Loucy (cell line): ENCODE data around the gene ATP10A.

Experiments used
- H2AFZ ChIP-seq: fragments of 200-600 bp; sonication (generic); 2 replicates; pipeline ENCODE4 v1.6.0; 2016; ENCODE audit warnings: antibody characterized with exemption, mild to moderate bottlenecking, low read length, moderate library complexity
- H3F3A ChIP-seq: fragments of 200-600 bp; 2 replicates; pipeline ENCODE4 v1.6.0; 2016; ENCODE audit warnings: antibody characterized with exemption, low read depth, mild to moderate bottlenecking
- H3K27me3 ChIP-seq: fragments of 200-600 bp; sonication (generic); 2 replicates; pipeline ENCODE4 v1.6.1; 2014; ENCODE audit warnings: low read length, mild to moderate bottlenecking; ENCODE audit not compliant: insufficient read depth, poor library complexity, severe bottlenecking
- H3K36me3 ChIP-seq: fragments of 200-600 bp; sonication (generic); 2 replicates; pipeline ENCODE4 v1.6.1; 2016; ENCODE audit warnings: low read length; ENCODE audit not compliant: insufficient read depth
- H3K4me1 ChIP-seq: fragments of 200-600 bp; sonication (generic); 2 replicates; pipeline ENCODE4 v1.5.1; 2014; ENCODE audit warnings: low read length, mild to moderate bottlenecking; ENCODE audit not compliant: insufficient read depth, poor library complexity, severe bottlenecking
- H3K4me2 ChIP-seq: fragments of 200-600 bp; sonication (generic); 2 replicates; pipeline ENCODE4 v1.6.0; 2014; ENCODE audit warnings: antibody characterized with exemption, low read length, low read depth, mild to moderate bottlenecking; ENCODE audit not compliant: poor library complexity, severe bottlenecking
- H3K4me3 ChIP-seq: fragments of 200-600 bp; sonication (generic); 2 replicates; pipeline ENCODE4 v1.5.1; 2014; ENCODE audit warnings: low read length, mild to moderate bottlenecking, mixed read lengths; ENCODE audit not compliant: poor library complexity, severe bottlenecking
- H3K79me2 ChIP-seq: fragments of 200-600 bp; sonication (generic); 2 replicates; pipeline ENCODE4 v1.6.1; 2014; ENCODE audit warnings: low read length; ENCODE audit not compliant: insufficient read depth
- H3K9ac ChIP-seq: fragments of 200-600 bp; sonication (generic); 2 replicates; pipeline ENCODE4 v1.6.0; 2014; ENCODE audit warnings: mild to moderate bottlenecking, low read depth, low read length, moderate library complexity; ENCODE audit not compliant: poor library complexity, severe bottlenecking
- H3K9me2 ChIP-seq: fragments of 200-600 bp; sonication (generic); replicated peaks from 2 replicates; pipeline ENCODE4 v1.6.1; 2016; ENCODE audit warnings: low read depth, low read length, mixed read lengths
- H3K9me3 ChIP-seq: fragments of 200-600 bp; sonication (generic); 2 replicates; pipeline ENCODE4 v1.6.1; 2014; ENCODE audit warnings: mild to moderate bottlenecking, antibody characterized with exemption, low read length, low read depth; ENCODE audit not compliant: insufficient read depth
- H4K20me1 ChIP-seq: fragments of 200-600 bp; sonication (generic); 2 replicates; pipeline ENCODE4 v1.6.0; 2014; ENCODE audit warnings: antibody characterized with exemption, low read length, mild to moderate bottlenecking; ENCODE audit not compliant: insufficient read depth, poor library complexity, severe bottlenecking
- EZH2phosphoT487 ChIP-seq: fragments of 200-600 bp; IDR thresholded peaks from 2 replicates; pipeline ENCODE4 v1.6.1; 2018; ENCODE audit warnings: antibody characterized with exemption, mild to moderate bottlenecking, moderate library complexity, borderline replicate concordance
- TF ChIP-seq, protein P1 (sequence below): fragments of 200-600 bp; sonication (generic); conservative IDR thresholded peaks from 2 replicates; pipeline ENCODE4 v1.5.1; 2014; ENCODE audit warnings: mild to moderate bottlenecking, antibody characterized with exemption, low read length

Gene ATP10A

DNA sequence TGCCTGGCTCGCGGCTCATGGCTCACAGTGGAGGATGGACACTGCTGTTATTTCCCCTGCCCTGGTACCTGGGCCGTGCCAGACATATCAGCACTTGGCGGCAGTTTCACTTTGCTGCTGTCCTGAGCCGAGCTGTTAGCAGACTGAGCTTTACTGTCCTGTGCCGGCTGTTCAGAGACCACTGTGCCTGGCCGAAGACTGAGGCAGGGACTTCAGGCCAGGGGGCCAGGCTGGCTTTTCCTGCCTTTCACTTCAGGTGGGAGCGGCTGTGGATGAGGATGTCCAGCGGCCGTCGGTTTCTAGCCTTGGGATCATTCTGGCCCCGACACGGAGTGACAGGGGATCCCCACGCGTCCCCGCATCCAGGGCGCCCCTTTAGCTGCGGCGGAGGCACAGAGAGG lies 1.1 kb downstream of the ATP10A start:
- no peaks in the 10 kb centered on the region for H3K9me2 ChIP-seq
- no peak for TF ChIP-seq EZH2phosphoT487
- TF ChIP-seq, protein P1, sequence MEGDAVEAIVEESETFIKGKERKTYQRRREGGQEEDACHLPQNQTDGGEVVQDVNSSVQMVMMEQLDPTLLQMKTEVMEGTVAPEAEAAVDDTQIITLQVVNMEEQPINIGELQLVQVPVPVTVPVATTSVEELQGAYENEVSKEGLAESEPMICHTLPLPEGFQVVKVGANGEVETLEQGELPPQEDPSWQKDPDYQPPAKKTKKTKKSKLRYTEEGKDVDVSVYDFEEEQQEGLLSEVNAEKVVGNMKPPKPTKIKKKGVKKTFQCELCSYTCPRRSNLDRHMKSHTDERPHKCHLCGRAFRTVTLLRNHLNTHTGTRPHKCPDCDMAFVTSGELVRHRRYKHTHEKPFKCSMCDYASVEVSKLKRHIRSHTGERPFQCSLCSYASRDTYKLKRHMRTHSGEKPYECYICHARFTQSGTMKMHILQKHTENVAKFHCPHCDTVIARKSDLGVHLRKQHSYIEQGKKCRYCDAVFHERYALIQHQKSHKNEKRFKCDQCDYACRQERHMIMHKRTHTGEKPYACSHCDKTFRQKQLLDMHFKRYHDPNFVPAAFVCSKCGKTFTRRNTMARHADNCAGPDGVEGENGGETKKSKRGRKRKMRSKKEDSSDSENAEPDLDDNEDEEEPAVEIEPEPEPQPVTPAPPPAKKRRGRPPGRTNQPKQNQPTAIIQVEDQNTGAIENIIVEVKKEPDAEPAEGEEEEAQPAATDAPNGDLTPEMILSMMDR = no peak
- H3F3A ChIP-seq = no peaks in the 10 kb centered on the region
- H3K36me3 ChIP-seq = no peaks in the 10 kb centered on the region
- H3K9ac ChIP-seq = no peak overlapping the region
- no peaks in the 10 kb centered on the region for H3K4me1 ChIP-seq
- H3K4me2 ChIP-seq = no peak overlapping the region
- no peaks in the 10 kb centered on the region for H3K27me3 ChIP-seq
- no peak overlapping the region for H3K4me3 ChIP-seq
- no peak overlapping the region for H2AFZ ChIP-seq
- no peaks in the 10 kb centered on the region for H4K20me1 ChIP-seq
- H3K79me2 ChIP-seq = no peaks in the 10 kb centered on the region
- H3K9me3 ChIP-seq = peaks cover 10% of the 10 kb centered on the region; the same call in 1 of the 2 replicates

DNA sequence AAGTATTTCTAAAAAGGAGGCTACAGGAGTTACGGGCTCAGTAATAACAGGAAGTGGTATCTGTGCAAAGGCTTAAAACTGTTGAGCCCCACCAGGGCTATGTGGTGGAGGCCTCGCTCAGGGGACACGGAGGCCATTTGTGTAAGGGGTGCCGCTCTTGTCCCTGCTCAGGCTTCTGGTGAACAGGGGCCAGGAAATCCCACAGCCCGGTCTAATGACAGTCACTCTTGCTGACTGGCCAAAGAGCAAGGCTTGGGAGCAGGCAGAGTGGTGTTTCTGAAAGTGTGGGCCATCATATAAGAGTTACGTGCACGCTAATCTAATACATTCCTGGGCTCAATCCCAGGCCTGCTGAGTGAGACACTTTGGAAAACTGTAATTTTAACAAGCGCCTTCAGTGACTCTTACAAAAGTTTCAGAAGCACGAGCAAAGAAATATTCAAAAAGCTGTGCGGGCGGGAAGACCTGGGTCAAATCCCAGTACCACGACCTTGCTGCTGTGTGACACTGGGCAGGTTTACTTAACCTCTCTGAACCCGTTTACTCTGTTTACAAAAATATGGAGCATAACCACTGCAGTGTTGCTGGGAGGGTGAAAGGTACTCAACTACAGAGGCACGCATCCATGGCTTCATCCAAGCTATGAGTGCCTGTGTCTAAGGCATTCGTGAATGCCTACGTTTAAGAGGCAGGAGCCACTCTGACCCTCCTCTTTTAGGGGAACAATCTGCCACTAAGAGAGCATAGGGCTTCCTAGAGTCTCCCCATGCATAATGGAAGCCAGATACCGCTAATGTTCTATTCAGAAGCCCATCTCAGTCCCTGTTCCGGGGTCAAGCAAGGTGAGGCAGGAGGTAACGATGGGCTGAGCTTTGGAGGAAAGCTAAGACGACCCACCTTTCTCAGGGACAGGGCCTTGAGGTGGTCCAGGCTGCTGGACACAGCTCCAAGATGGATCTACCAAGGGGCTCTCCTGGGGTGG lies 2.0 kb downstream of the ATP10A start:
- TF ChIP-seq, protein P1 = no peak
- TF ChIP-seq EZH2phosphoT487 = no peak
- H4K20me1 ChIP-seq = no peaks in the 10 kb centered on the region
- no peaks in the 10 kb centered on the region for H3K36me3 ChIP-seq
- H3K4me1 ChIP-seq = no peaks in the 10 kb centered on the region
- H3K9me2 ChIP-seq = no peaks in the 10 kb centered on the region
- H3K9me3 ChIP-seq = peaks cover 10% of the 10 kb centered on the region; the same call in 1 of the 2 replicates
- no peaks in the 10 kb centered on the region for H3F3A ChIP-seq
- H3K79me2 ChIP-seq = no peaks in the 10 kb centered on the region
- H3K4me2 ChIP-seq = no peak overlapping the region
- H2AFZ ChIP-seq = no peak overlapping the region
- H3K9ac ChIP-seq = no peak overlapping the region
- H3K27me3 ChIP-seq = no peaks in the 10 kb centered on the region
- H3K4me3 ChIP-seq = no peak overlapping the region

DNA sequence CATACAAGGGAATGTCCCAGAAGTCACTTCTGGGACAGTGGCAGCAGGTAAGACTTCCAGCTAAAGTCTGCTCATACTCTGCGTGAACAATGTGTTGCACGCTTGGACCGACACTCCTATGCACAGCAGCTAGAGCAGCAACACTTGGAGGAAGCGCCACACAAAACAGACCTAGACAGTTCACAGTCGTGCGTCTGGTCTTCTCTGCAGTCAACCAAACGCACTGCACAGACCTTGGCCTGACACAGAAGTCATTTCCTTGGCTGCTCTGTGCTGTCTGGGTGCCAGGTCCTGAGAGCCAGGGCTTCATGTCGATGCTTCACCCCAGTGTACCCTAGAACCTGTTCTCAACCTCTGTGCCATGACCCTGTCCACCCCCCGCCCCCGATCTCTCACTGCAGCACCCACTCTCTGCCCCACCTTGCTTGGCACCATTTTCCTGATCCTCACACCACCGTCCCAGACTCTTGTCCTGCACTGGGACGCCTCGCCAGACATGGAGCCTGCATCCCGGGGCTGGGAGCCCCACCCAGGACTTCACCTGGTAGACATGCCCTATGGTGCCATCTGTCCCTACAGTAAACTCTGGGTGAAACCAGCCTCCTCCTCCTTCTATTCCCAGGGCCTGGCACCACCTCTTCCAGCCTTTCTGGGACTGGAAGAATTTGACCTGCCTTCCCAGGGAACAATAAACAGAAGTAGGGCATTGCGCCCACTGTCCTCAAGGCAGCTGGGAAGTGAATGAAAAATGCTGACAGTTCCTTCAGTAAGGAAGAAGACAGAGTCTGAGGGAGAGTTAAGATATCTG lies 3.1 kb downstream of the ATP10A start:
- Histone ChIP-seq H3K4me1 (no peaks in the 10 kb centered on the region), H3K4me2 (no peak overlapping the region), H3K9me2 (no peaks in the 10 kb centered on the region), H3K9me3 (peaks cover 10% of the 10 kb centered on the region; the same call in 1 of the 2 replicates), H3K9ac (no peak overlapping the region), H3K79me2 (no peaks in the 10 kb centered on the region), H3K36me3 (no peaks in the 10 kb centered on the region), H3K27me3 (no peaks in the 10 kb centered on the region), H4K20me1 (no peaks in the 10 kb centered on the region), H2AFZ (no peak overlapping the region), H3K4me3 (no peak overlapping the region), H3F3A (no peaks in the 10 kb centered on the region)
- TF ChIP-seq, protein P1 = no peak
- TF ChIP-seq EZH2phosphoT487 = no peak
